Liver (tissue), 9 donors: ENCODE measurements around the gene LRCH3. TPM values are rescaled to one million over a fixed set of nuclear protein-coding genes. Genes with fewer than 3 reads are reported as not detected.

Source experiments
- DNase-seq: peaks from one replicate; pipeline ENCODE4 v3.0.0-alpha.2; 2017; ENCODE audit warnings: low spot score
- H3K27ac ChIP-seq, 2 donors: one replicate each; pipeline ENCODE4 v1.7.0; 2013; ENCODE audit warnings: inconsistent platforms in 2 of 2, low read length in 2 of 2, control low read depth in 1 of 2, low read depth in 1 of 2, mild to moderate bottlenecking in 1 of 2
- H3K27me3 ChIP-seq, 4 donors: one replicate each; pipeline versions ENCODE4 v1.6.1 to v1.7.0; 2013; ENCODE audit warnings: low read length in 3 of 4, inconsistent platforms in 1 of 4, mild to moderate bottlenecking in 1 of 4, moderate library complexity in 1 of 4; ENCODE audit not compliant: control insufficient read depth in 4 of 4, insufficient read depth in 4 of 4
- H3K36me3 ChIP-seq, 4 donors: one replicate each; pipeline versions ENCODE4 v1.6.1 to v1.7.0; 2013; ENCODE audit warnings: low read length in 3 of 4, mild to moderate bottlenecking in 3 of 4, low read depth in 1 of 4, moderate library complexity in 1 of 4; ENCODE audit not compliant: control insufficient read depth in 4 of 4, insufficient read depth in 3 of 4
- H3K4me1 ChIP-seq, 4 donors: one replicate each; pipeline versions ENCODE4 v1.6.1 to v1.7.0; 2013; ENCODE audit warnings: low read length in 3 of 4, mild to moderate bottlenecking in 3 of 4, moderate library complexity in 1 of 4; ENCODE audit not compliant: control insufficient read depth in 4 of 4, insufficient read depth in 4 of 4
- H3K4me3 ChIP-seq, 3 donors: one replicate each; pipeline versions ENCODE4 v1.6.1 to v1.7.0; 2013; ENCODE audit warnings: low read length in 3 of 3, control low read depth in 1 of 3, low read depth in 1 of 3, mild to moderate bottlenecking in 1 of 3
- H3K9ac ChIP-seq, 2 donors: one replicate each; pipeline ENCODE4 v1.7.0; 2013; ENCODE audit warnings: low read length in 2 of 2, mild to moderate bottlenecking in 2 of 2, moderate library complexity in 2 of 2, control low read depth in 1 of 2, low read depth in 1 of 2
- H3K9me3 ChIP-seq, 4 donors: one replicate each; pipeline versions ENCODE4 v1.6.1 to v1.7.0; 2013; ENCODE audit warnings: low read length in 3 of 4; ENCODE audit not compliant: control insufficient read depth in 4 of 4
- ATF3 ChIP-seq: IDR thresholded peaks from 2 replicates; pipeline ENCODE4 v1.6.1; 2016; ENCODE audit warnings: antibody characterized with exemption
- CTCF ChIP-seq: fragments of 150-350 bp; IDR thresholded peaks from 2 replicates; pipeline ENCODE4 v1.5.1; 2017; ENCODE audit warnings: improper control_type of control experiment, low read depth, low read length; ENCODE audit not compliant: missing input control
- EGR1 ChIP-seq, 2 donors: IDR thresholded peaks; 2 replicates each; pipeline ENCODE4 v1.6.1; 2016 to 2018; ENCODE audit warnings: antibody characterized with exemption in 2 of 2, low read depth in 2 of 2
- FOXA1 ChIP-seq: IDR thresholded peaks from 2 replicates; pipeline ENCODE4 v1.6.1; 2016; ENCODE audit warnings: antibody characterized with exemption
- FOXA2 ChIP-seq: IDR thresholded peaks from 2 replicates; pipeline ENCODE4 v1.6.1; 2016; ENCODE audit warnings: antibody characterized with exemption
- GABPA ChIP-seq, 2 donors: IDR thresholded peaks in 1 of 2; conservative IDR thresholded peaks in 1 of 2; 2 replicates each; pipeline ENCODE4 v1.6.1; 2016; ENCODE audit warnings: antibody characterized with exemption in 2 of 2, mild to moderate bottlenecking in 1 of 2, moderate library complexity in 1 of 2
- HNF4A ChIP-seq, 2 donors: conservative IDR thresholded peaks; 2 replicates each; pipeline ENCODE4 v1.6.1; 2016; ENCODE audit warnings: antibody characterized with exemption in 2 of 2, mild to moderate bottlenecking in 2 of 2
- HNF4G ChIP-seq: IDR thresholded peaks from 2 replicates; pipeline ENCODE4 v1.6.1; 2016; ENCODE audit warnings: antibody characterized with exemption
- JUND ChIP-seq, 2 donors: IDR thresholded peaks; 2 replicates each; pipeline ENCODE4 v1.6.1; 2016; ENCODE audit warnings: antibody characterized with exemption in 2 of 2
- NR2F2 ChIP-seq: IDR thresholded peaks from 2 replicates; pipeline ENCODE4 v1.6.1; 2016; ENCODE audit warnings: antibody characterized with exemption
- RAD21 ChIP-seq, 2 donors: IDR thresholded peaks; 2 replicates each; pipeline ENCODE4 v1.6.1; 2016; ENCODE audit warnings: antibody characterized with exemption in 2 of 2, mild to moderate bottlenecking in 2 of 2
- RXRA ChIP-seq, 2 donors: IDR thresholded peaks; 2 replicates each; pipeline ENCODE4 v1.6.1; 2017 to 2018; ENCODE audit warnings: antibody characterized with exemption in 2 of 2, mild to moderate bottlenecking in 1 of 2
- SP1 ChIP-seq: IDR thresholded peaks from 2 replicates; pipeline ENCODE4 v1.6.1; 2018; ENCODE audit warnings: antibody characterized with exemption, mild to moderate bottlenecking
- TAF1 ChIP-seq: conservative IDR thresholded peaks from 2 replicates; pipeline ENCODE4 v1.6.1; 2016; ENCODE audit warnings: antibody characterized with exemption, mild to moderate bottlenecking
- YY1 ChIP-seq: IDR thresholded peaks from 2 replicates; pipeline ENCODE4 v1.6.1; 2016; ENCODE audit warnings: antibody characterized with exemption, mild to moderate bottlenecking
- WGBS: extraction: QIAGEN DNeasy Blood & Tissue Kit; methylation state at CpG from one replicate; pipeline ENCODE4 v1.1.7; 2013; 5-methylcytosine and 5-hydroxymethylcytosine counted together
- polyA plus RNA-seq, 2 donors: library from polyadenylated mRNA; stranded (reverse) in 1 of 2; unstranded in 1 of 2; fragments of 200-250 nt in 1 of 2; fragments of >200 nt in 1 of 2; fragmentation: Nextera tagmentation in 1 of 2; extraction: Ambion mirVana in 1 of 2; gene quantifications; one replicate each; pipeline versions ENCODE4 v1.2.1 to v1.2.3, GENCODE V29; 2013 to 2015
- total RNA-seq, 2 donors: library from RNA; depleted of rRNA; stranded (reverse); fragments of >200 nt; gene quantifications; one replicate each; pipeline ENCODE4 v1.2.3, GENCODE V29; 2014
- TF ChIP-seq, protein P1 (sequence below): IDR thresholded peaks from 2 replicates; pipeline ENCODE4 v1.6.1; 2016; ENCODE audit warnings: antibody characterized with exemption
- TF ChIP-seq, protein P2 (sequence below): IDR thresholded peaks from 2 replicates; pipeline ENCODE4 v1.6.1; 2016; ENCODE audit warnings: antibody characterized with exemption
- TF ChIP-seq, protein P3 (sequence below): IDR thresholded peaks from 2 replicates; pipeline ENCODE4 v1.6.1; 2016; ENCODE audit warnings: antibody characterized with exemption, mild to moderate bottlenecking
- donor health status: healthy.
- donor health status: healthy.
- donor health status: healthy.
- donor health status: healthy.
- donor health status: healthy.

Gene LRCH3
- total and polyA plus RNA-seq, 4 donors: 6.2 to 67.2 (median 19.7) TPM

DNA sequence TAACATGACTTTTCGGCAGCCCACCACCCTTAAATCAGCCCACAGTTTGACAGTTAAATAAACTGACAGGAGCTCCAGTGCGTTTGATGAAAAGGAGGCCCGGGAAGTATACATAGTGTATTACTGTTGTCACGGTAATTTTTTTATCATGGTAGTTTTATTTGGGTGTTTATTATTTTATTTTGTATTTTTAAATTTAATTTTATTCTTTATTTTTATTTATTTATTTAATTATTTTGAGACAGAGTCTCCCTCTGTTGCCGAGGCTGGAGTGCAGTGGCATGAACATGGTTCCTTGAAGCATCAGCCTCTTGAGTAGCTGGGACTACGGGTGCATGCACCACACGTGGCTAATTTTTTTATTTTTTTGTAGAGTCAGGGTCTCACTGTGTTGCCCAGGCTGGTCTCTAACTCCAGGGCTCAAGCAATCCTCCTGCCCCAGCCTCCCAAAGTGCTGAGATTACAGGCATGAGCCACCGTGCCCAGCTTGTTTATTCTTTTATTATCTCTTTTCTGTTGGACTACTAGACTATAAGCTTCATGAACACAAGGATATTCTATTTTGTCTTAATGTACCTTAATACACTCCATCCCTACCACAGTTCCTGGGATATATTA is 65.3 kb downstream of the LRCH3 start:
- WGBS: 93% methylated on average over 8 of the region's 8 CpGs
- Histone ChIP-seq H3K36me3 (peaks cover 3 to 41% (median 32%) of the 10 kb centered on the region in 4 donors), H3K4me3 (no peak overlapping the region), H3K27me3 (no peaks in the 10 kb centered on the region), H3K9me3 (no peaks in the 10 kb centered on the region), H3K9ac (no peak overlapping the region), H3K27ac (no peak overlapping the region), H3K4me1 (no peaks in the 10 kb centered on the region)
- TF ChIP-seq, protein P1, sequence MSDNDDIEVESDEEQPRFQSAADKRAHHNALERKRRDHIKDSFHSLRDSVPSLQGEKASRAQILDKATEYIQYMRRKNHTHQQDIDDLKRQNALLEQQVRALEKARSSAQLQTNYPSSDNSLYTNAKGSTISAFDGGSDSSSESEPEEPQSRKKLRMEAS: no peak
- TF ChIP-seq FOXA1 (no peak), HNF4A (conservative IDR thresholded peaks at IDR 0.05) (no peak), NR2F2 (no peak), TAF1 (no peak), RAD21 (IDR thresholded peaks at IDR 0.05) (no peak), CTCF (no peak), YY1 (no peak), FOXA2 (no peak), JUND (IDR thresholded peaks at IDR 0.05) (no peak), RXRA (IDR thresholded peaks at IDR 0.05) (no peak), HNF4G (no peak), GABPA (IDR thresholded peaks at IDR 0.05 in 1 of 2, conservative IDR thresholded peaks at IDR 0.05 in 1 of 2) (no peak), ATF3 (no peak), SP1 (no peak), EGR1 (IDR thresholded peaks at IDR 0.05; ENCODE audit: low read depth in 2 of 2) (no peak)
- TF ChIP-seq, protein P2, sequence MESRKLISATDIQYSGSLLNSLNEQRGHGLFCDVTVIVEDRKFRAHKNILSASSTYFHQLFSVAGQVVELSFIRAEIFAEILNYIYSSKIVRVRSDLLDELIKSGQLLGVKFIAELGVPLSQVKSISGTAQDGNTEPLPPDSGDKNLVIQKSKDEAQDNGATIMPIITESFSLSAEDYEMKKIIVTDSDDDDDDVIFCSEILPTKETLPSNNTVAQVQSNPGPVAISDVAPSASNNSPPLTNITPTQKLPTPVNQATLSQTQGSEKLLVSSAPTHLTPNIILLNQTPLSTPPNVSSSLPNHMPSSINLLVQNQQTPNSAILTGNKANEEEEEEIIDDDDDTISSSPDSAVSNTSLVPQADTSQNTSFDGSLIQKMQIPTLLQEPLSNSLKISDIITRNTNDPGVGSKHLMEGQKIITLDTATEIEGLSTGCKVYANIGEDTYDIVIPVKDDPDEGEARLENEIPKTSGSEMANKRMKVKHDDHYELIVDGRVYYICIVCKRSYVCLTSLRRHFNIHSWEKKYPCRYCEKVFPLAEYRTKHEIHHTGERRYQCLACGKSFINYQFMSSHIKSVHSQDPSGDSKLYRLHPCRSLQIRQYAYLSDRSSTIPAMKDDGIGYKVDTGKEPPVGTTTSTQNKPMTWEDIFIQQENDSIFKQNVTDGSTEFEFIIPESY: no peak
- TF ChIP-seq, protein P3, sequence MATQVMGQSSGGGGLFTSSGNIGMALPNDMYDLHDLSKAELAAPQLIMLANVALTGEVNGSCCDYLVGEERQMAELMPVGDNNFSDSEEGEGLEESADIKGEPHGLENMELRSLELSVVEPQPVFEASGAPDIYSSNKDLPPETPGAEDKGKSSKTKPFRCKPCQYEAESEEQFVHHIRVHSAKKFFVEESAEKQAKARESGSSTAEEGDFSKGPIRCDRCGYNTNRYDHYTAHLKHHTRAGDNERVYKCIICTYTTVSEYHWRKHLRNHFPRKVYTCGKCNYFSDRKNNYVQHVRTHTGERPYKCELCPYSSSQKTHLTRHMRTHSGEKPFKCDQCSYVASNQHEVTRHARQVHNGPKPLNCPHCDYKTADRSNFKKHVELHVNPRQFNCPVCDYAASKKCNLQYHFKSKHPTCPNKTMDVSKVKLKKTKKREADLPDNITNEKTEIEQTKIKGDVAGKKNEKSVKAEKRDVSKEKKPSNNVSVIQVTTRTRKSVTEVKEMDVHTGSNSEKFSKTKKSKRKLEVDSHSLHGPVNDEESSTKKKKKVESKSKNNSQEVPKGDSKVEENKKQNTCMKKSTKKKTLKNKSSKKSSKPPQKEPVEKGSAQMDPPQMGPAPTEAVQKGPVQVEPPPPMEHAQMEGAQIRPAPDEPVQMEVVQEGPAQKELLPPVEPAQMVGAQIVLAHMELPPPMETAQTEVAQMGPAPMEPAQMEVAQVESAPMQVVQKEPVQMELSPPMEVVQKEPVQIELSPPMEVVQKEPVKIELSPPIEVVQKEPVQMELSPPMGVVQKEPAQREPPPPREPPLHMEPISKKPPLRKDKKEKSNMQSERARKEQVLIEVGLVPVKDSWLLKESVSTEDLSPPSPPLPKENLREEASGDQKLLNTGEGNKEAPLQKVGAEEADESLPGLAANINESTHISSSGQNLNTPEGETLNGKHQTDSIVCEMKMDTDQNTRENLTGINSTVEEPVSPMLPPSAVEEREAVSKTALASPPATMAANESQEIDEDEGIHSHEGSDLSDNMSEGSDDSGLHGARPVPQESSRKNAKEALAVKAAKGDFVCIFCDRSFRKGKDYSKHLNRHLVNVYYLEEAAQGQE: no peak
- no peak for DNase-seq
